HAP-1 (cell line): ENCODE results near the gene FLRT2.

Experiments
- DNase-seq, 2 experiments: peaks; one replicate each; pipeline ENCODE4 v3.0.0-alpha.2; 2016 to 2020; ENCODE audit warnings: low spot score in 2 of 2
- H3K27me3 ChIP-seq: fragments of 250-450 bp; sonication (Bioruptor Pico); 2 replicates; pipeline ENCODE4 v1.5.1; 2020; ENCODE audit warnings: low read depth, mild to moderate bottlenecking, moderate library complexity
- H3K36me3 ChIP-seq: fragments of 250-450 bp; sonication (Bioruptor Pico); replicated peaks from 2 replicates; pipeline ENCODE4 v1.5.1; 2020; ENCODE audit warnings: mild to moderate bottlenecking
- H3K4me1 ChIP-seq: fragments of 250-450 bp; sonication (Bioruptor Pico); 2 replicates; pipeline ENCODE4 v1.5.1; 2020; ENCODE audit warnings: mild to moderate bottlenecking
- H3K4me3 ChIP-seq: fragments of 250-450 bp; sonication (Bioruptor Pico); 2 replicates; pipeline ENCODE4 v1.5.1; 2020; ENCODE audit warnings: mild to moderate bottlenecking, moderate library complexity
- H3K9me3 ChIP-seq: fragments of 250-450 bp; sonication (Bioruptor Pico); 2 replicates; pipeline ENCODE4 v1.5.1; 2020; ENCODE audit warnings: mild to moderate bottlenecking, moderate library complexity
- in situ Hi-C: fragments of 300-500 bp; cut with MboI; formaldehyde crosslinking; loops from 3 replicates; pipeline ENCODE4 v1.14.3; 2020; ENCODE audit warnings: low sequenced_read_pairs, inconsistent platforms, mixed read lengths

FLRT2 gene

DNA sequence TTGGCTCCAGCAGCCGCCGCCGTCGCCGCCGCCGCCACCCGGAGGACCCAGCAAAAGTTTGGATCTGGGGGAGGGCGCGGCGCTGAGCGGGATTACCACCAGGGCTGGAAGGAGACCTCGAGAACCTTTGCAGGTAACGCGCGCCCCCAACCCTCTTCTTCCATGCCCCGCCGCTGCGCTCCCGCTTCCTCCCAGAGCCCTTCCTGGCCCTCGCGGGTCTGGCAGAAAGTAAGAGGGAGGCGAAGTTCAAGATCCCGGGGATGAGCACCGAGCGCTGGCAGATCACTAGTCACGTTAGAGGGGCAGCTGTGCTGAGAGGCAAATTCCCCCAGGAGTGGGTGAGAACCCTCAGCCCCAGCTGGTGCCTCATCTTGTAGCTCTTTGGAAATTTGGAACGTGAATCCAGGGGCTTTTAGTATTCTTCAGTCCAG lies 3.9 kb downstream of the FLRT2 start:
- H3K4me3 ChIP-seq, result peak overlapping the region; percentile 74
- in situ Hi-C loops, result no loop called here

GRCh38 chr14:85534458-85535293 lies 4.7 kb downstream of the FLRT2 start:
- peaks cover 18% of the 10 kb centered on the region for H3K4me1 ChIP-seq
- peak overlapping the region; percentile 74 for H3K4me3 ChIP-seq
- no peaks in the 10 kb centered on the region for H3K9me3 ChIP-seq
- peak; percentile 40 to 59 for DNase-seq
- no peaks in the 10 kb centered on the region; the same call in 1 of the 2 replicates for H3K27me3 ChIP-seq
- in situ Hi-C loops, result no loop called here
- no peaks in the 10 kb centered on the region for H3K36me3 ChIP-seq

More for the DNA sequence above, 3.9 kb downstream of the FLRT2 start:
- Histone ChIP-seq H3K4me1 (peaks cover 18% of the 10 kb centered on the region), H3K9me3 (no peaks in the 10 kb centered on the region), H3K36me3 (no peaks in the 10 kb centered on the region), H3K27me3 (no peaks in the 10 kb centered on the region; the same call in 1 of the 2 replicates)
- peak in 1 of 2 experiments; percentile 60 for DNase-seq

GRCh38 chr14:85535321-85535720 lies 5.4 kb downstream of the FLRT2 start:
- in situ Hi-C loops, result no loop called here
- Histone ChIP-seq H3K36me3 (no peaks in the 10 kb centered on the region), H3K4me1 (peaks cover 18% of the 10 kb centered on the region), H3K4me3 (peak overlapping the region; percentile 74), H3K9me3 (no peaks in the 10 kb centered on the region), H3K27me3 (no peaks in the 10 kb centered on the region; the same call in 1 of the 2 replicates)
- DNase-seq, result peak in 1 of 2 experiments; percentile 33

GRCh38 chr14:85535991-85536832 lies 6.3 kb downstream of the FLRT2 start:
- peaks cover 18% of the 10 kb centered on the region for H3K4me1 ChIP-seq

GRCh38 chr14:85536833-85537190 lies 6.9 kb downstream of the FLRT2 start:
- Histone ChIP-seq H3K4me3 (no peak overlapping the region; the same call in 1 of the 2 replicates), H3K4me1 (peaks cover 18% of the 10 kb centered on the region), H3K27me3 (no peaks in the 10 kb centered on the region; the same call in 1 of the 2 replicates), H3K36me3 (no peaks in the 10 kb centered on the region), H3K9me3 (no peaks in the 10 kb centered on the region)
- peak; percentile 40 to 98 for DNase-seq
- in situ Hi-C loops, result no loop called here

More at GRCh38 chr14:85535991-85536832, 6.3 kb downstream of the FLRT2 start:
- Histone ChIP-seq H3K27me3 (no peaks in the 10 kb centered on the region; the same call in 1 of the 2 replicates), H3K4me3 (peak overlapping the region; percentile 74), H3K36me3 (no peaks in the 10 kb centered on the region), H3K9me3 (no peaks in the 10 kb centered on the region)
- in situ Hi-C loops, result no loop called here
- peak; percentile 56 to 72 for DNase-seq

DNA sequence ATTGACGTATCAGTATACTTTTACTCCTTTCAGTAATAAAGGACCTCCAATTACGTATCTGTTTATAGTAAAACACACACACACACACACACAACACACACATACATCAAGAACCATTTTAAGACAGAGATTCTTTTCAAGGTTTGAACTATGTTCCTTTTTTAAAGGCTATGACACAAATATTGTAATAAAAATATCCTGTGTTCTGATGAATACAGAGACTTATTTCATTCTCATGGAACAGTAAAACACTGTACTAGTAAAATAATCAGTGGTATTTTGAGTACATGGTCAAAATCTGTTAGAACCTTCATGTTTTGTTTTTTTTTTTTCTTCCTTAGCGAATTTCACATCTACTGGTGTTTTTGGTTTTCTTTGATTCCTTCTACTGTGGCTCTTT lies 7.6 kb downstream of the FLRT2 start:
- Histone ChIP-seq H3K27me3 (no peaks in the 10 kb centered on the region), H3K4me3 (no peak overlapping the region), H3K36me3 (no peaks in the 10 kb centered on the region), H3K4me1 (peaks cover 14% of the 10 kb centered on the region), H3K9me3 (no peaks in the 10 kb centered on the region)
- DNase-seq, result no peak
- in situ Hi-C loops, result no loop called here

DNA sequence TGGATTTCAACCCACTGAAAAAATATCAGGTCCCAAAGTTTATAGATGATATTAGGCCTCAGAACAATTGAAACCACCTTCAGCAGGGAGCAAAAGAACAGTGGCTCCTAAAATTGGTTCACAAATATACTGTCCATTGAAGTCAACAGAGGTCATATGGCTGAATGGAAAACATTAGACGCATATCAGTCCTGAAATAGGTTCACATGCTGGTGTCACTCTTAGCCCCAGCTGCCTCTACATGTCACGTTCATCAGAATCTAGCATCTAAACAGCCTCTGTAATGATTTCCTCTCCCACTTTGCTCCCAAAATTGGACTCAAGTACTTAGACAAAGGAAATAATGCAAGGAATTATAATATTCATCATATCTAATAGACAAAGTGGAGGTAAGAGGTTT lies 8.7 kb downstream of the FLRT2 start:
- H3K36me3 ChIP-seq, result no peaks in the 10 kb centered on the region
- in situ Hi-C loops, result no loop called here
- no peaks in the 10 kb centered on the region for H3K9me3 ChIP-seq
- H3K4me3 ChIP-seq, result no peak overlapping the region
- H3K27me3 ChIP-seq, result no peaks in the 10 kb centered on the region
- no peak for DNase-seq
- peaks cover 11% of the 10 kb centered on the region for H3K4me1 ChIP-seq

DNA sequence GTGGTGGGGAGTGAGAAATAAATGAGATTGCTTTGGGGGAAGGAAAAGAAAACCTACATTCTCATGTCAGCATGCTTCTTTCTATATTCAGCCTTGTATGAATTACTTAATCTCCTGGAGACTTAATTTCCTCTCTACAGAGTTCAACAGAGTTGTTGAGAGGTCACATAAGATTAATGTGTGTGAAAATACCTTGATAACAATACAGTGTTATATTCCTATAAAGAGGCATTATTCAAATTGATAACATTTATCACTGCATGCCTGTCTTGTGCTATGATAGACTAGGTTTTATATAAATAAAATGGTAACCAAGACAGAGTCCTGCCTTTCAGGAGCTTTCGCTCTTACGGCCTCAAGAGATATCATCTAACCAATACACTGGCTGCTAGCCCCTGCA lies 9.6 kb downstream of the FLRT2 start:
- Histone ChIP-seq H3K27me3 (no peaks in the 10 kb centered on the region), H3K4me3 (no peak overlapping the region), H3K9me3 (no peaks in the 10 kb centered on the region), H3K36me3 (no peaks in the 10 kb centered on the region; the same call in 1 of the 2 replicates), H3K4me1 (peaks cover 11% of the 10 kb centered on the region)
- in situ Hi-C loops, result no loop called here
- DNase-seq, result no peak

GRCh38 chr14:85542623-85543022 lies 12.7 kb downstream of the FLRT2 start:
- in situ Hi-C loops, result no loop called here
- Histone ChIP-seq H3K4me1 (peaks cover 25% of the 10 kb centered on the region), H3K36me3 (no peaks in the 10 kb centered on the region; the same call in 1 of the 2 replicates), H3K27me3 (no peaks in the 10 kb centered on the region), H3K9me3 (no peaks in the 10 kb centered on the region), H3K4me3 (no peak overlapping the region)
- no peak for DNase-seq

- Histone ChIP-seq H3K36me3 (no peaks in the 10 kb centered on the region; the same call in 1 of the 2 replicates), H3K27me3 (no peaks in the 10 kb centered on the region), H3K9me3 (no peaks in the 10 kb centered on the region), H3K4me1 (peaks cover 21% of the 10 kb centered on the region), H3K4me3 (no peak overlapping the region)
- in situ Hi-C loops, result no loop called here
- DNase-seq, result no peak
These were observed 15.8 kb downstream of the FLRT2 start for GRCh38 chr14:85545738-85546137.

DNA sequence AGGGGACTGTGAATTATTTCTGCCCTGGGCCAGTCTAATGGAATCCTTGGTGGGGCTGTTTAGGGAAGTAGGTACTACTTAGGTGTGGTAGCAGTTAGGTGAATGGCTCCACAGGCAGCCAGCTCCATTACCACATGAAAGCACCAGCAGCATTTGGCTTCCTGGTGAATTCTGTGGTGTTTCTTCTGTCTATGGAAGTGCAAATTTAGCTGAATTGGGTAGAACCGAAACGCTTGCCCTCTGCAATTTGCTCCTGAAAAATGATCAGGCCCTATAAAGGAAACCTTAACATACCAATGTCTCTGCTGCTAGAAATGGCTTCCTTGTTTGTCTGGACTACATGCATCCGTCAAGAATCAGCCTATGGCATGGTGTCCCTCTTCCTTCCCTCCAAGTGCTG lies 16.4 kb downstream of the FLRT2 start:
- H3K4me1 ChIP-seq, result peaks cover 21% of the 10 kb centered on the region
- peak; percentile 60 to 76 for DNase-seq
- H3K36me3 ChIP-seq, result no peaks in the 10 kb centered on the region; the same call in 1 of the 2 replicates
- no peaks in the 10 kb centered on the region for H3K27me3 ChIP-seq
- in situ Hi-C loops, result no loop called here
- no peaks in the 10 kb centered on the region for H3K9me3 ChIP-seq
- no peak overlapping the region for H3K4me3 ChIP-seq

- H3K4me3 ChIP-seq, result no peak overlapping the region
- H3K4me1 ChIP-seq, result peaks cover 21% of the 10 kb centered on the region
- no peaks in the 10 kb centered on the region for H3K9me3 ChIP-seq
- no peaks in the 10 kb centered on the region for H3K36me3 ChIP-seq
- H3K27me3 ChIP-seq, result no peaks in the 10 kb centered on the region
- in situ Hi-C loops, result no loop called here
- DNase-seq, result no peak
These were observed 19.8 kb downstream of the FLRT2 start for GRCh38 chr14:85549697-85550096.

GRCh38 chr14:85554106-85554505 lies 24.2 kb downstream of the FLRT2 start:
- DNase-seq, result no peak
- Histone ChIP-seq H3K4me1 (no peaks in the 10 kb centered on the region), H3K27me3 (no peaks in the 10 kb centered on the region), H3K36me3 (no peaks in the 10 kb centered on the region), H3K4me3 (no peak overlapping the region), H3K9me3 (no peaks in the 10 kb centered on the region)
- in situ Hi-C loops, result no loop called here

DNA sequence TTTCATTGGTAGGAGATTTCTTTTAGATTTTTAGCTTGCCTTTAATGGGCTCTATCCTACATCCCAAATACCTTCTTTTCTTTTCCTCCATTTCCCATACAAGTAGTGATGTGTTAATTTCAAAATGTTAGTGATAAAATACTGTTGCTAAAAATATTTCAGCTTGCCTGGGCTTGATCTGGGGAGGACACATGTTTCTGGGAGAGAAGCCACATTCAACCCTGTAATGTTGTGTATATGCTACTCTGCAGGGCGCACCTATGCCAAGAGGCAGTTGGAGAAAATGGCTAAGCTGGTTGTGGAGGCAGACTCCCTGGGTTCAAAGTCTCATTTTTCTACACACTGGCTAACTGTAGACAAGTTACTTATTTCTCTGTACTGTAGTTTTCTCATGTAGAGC lies 26.3 kb downstream of the FLRT2 start:
- H3K27me3 ChIP-seq, result no peaks in the 10 kb centered on the region
- H3K9me3 ChIP-seq, result no peaks in the 10 kb centered on the region
- in situ Hi-C loops, result no loop called here
- DNase-seq, result no peak
- no peak overlapping the region for H3K4me3 ChIP-seq
- H3K36me3 ChIP-seq, result no peaks in the 10 kb centered on the region
- H3K4me1 ChIP-seq, result no peaks in the 10 kb centered on the region
